Activated T-cell treated with anti-CD3 and anti-CD28 coated beads, Interleukin-2, amount 50 U/mL, for 72 hours (primary cell): Measurements from ENCODE around the gene TEAD4. TPM values are rescaled to one million over a fixed set of nuclear protein-coding genes. Genes with fewer than 3 reads are reported as not detected.

Experiments used
- ATAC-seq, 2 donors: fragments of 150-1000 bp; cut with Tn5 transposase; replicated peaks in 1 of 2; 2 replicates each; pipeline ENCODE4 v1.10.0; 2021; ENCODE audit warnings: moderate library complexity in 2 of 2, mild to moderate bottlenecking in 1 of 2
- DNase-seq, 2 donors: peaks; one replicate each; pipeline ENCODE4 v3.0.0; 2021 to 2022; ENCODE audit warnings: mixed read lengths in 1 of 2
- H3K27ac Mint-ChIP-seq: one replicate; pipeline ENCODE4 v1.8.0; 2022; ENCODE audit warnings: mild to moderate bottlenecking, moderate library complexity, mixed read lengths
- H3K27me3 Mint-ChIP-seq: one replicate; pipeline ENCODE4 v1.8.0; 2022; ENCODE audit warnings: low read depth, mixed read lengths
- H3K36me3 Mint-ChIP-seq, 2 donors: one replicate each; pipeline ENCODE4 v1.8.0; 2022; ENCODE audit warnings: mixed read lengths in 2 of 2, mild to moderate bottlenecking in 1 of 2; ENCODE audit not compliant: insufficient read depth in 2 of 2
- H3K4me1 Mint-ChIP-seq: one replicate; pipeline ENCODE4 v1.8.0; 2022; ENCODE audit warnings: low read depth, mixed read lengths
- H3K4me3 Mint-ChIP-seq, 2 donors: one replicate each; pipeline ENCODE4 v1.8.0; 2022; ENCODE audit warnings: mild to moderate bottlenecking in 2 of 2, mixed read lengths in 2 of 2, moderate library complexity in 2 of 2
- H3K9me3 Mint-ChIP-seq, 2 donors: one replicate each; pipeline ENCODE4 v1.8.0; 2022; ENCODE audit warnings: mixed read lengths in 2 of 2
- total RNA-seq, 2 donors: library from RNA; stranded (reverse); gene quantifications; one replicate each; pipeline ENCODE4 v1.2.3, GENCODE V29; 2022

The TEAD4 gene
- total RNA-seq, 2 donors from 2014 or later, result 3.5 to 3.8 TPM

- Mint-ChIP-seq H3K9me3 (no peaks in the 10 kb centered on the region), H3K4me1 (no peaks in the 10 kb centered on the region), H3K36me3 (no peaks in the 10 kb centered on the region), H3K4me3 (no peak overlapping the region), H3K27ac (no peak overlapping the region), H3K27me3 (no peaks in the 10 kb centered on the region)
- no peak for DNase-seq
- ATAC-seq, result no peak
Observed at GRCh38 chr12:3014641-3015040, 55.4 kb downstream of the TEAD4 start.

GRCh38 chr12:3015356-3015755 lies 56.2 kb downstream of the TEAD4 start:
- ATAC-seq, result no peak

GRCh38 chr12:3016191-3016590 lies 57.0 kb downstream of the TEAD4 start:
- ATAC-seq (no peak), DNase-seq (no peak)
- H3K27ac Mint-ChIP-seq, result no peak overlapping the region
- H3K4me3 Mint-ChIP-seq, result no peak overlapping the region
- H3K4me1 Mint-ChIP-seq, result no peaks in the 10 kb centered on the region
- no peaks in the 10 kb centered on the region for H3K9me3 Mint-ChIP-seq
- no peaks in the 10 kb centered on the region for H3K36me3 Mint-ChIP-seq
- no peaks in the 10 kb centered on the region for H3K27me3 Mint-ChIP-seq

More at GRCh38 chr12:3015356-3015755, 56.2 kb downstream of the TEAD4 start:
- Mint-ChIP-seq H3K27me3 (no peaks in the 10 kb centered on the region), H3K36me3 (no peaks in the 10 kb centered on the region), H3K27ac (no peak overlapping the region), H3K4me1 (no peaks in the 10 kb centered on the region), H3K9me3 (no peaks in the 10 kb centered on the region), H3K4me3 (no peak overlapping the region)
- no peak for DNase-seq

GRCh38 chr12:3017281-3017680 lies 58.1 kb downstream of the TEAD4 start:
- DNase-seq, result no peak
- Mint-ChIP-seq H3K27ac (no peak overlapping the region), H3K9me3 (no peaks in the 10 kb centered on the region), H3K27me3 (no peaks in the 10 kb centered on the region), H3K36me3 (no peaks in the 10 kb centered on the region), H3K4me1 (no peaks in the 10 kb centered on the region), H3K4me3 (no peak overlapping the region)
- no peak for ATAC-seq

DNA sequence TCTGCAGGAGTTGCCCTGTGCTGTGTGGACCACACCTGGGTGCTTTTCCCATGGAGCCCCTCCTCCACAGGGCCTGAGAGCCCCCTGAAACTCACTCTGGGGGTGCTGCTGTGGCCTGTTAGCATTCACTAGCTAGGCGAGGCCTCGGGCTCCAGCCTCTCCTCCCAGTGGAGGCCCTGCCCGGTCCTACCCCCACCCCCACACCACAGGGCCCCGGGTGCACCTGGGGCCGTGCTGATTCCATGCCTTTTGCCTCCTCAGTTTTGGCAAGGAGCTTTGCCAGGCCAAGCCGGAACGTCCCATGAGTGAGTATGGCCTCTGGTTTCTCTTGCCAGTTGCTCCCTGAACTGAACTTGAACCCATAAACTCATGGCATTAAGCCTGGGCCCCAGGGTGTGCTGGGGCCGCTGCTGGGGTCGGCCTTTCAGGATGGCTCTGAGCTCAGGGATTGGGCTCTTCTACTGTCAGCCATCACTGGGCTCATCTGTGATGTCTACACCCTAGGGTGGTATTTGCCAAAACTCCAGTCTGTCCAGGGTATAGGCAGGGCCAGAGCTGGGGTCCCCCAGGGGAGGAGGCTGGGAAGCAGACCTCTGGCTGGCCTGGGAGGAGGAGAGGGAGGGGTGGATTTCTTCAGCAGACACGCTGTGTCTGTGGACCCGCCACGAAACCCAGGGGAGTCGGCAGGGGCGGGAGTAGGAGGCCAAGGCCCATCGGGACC lies 59.2 kb downstream of the TEAD4 start:
- Mint-ChIP-seq H3K4me1 (no peaks in the 10 kb centered on the region), H3K27ac (no peak overlapping the region), H3K9me3 (no peaks in the 10 kb centered on the region), H3K27me3 (no peaks in the 10 kb centered on the region), H3K4me3 (no peak overlapping the region), H3K36me3 (no peaks in the 10 kb centered on the region)
- ATAC-seq (no peak), DNase-seq (no peak)

- no peak for ATAC-seq
Observed at GRCh38 chr12:3019005-3019680, 59.9 kb downstream of the TEAD4 start.

GRCh38 chr12:3020399-3020798 lies 61.2 kb downstream of the TEAD4 start:
- ATAC-seq, result no peak
- H3K36me3 Mint-ChIP-seq, result no peaks in the 10 kb centered on the region
- no peaks in the 10 kb centered on the region for H3K27me3 Mint-ChIP-seq
- H3K4me1 Mint-ChIP-seq, result no peaks in the 10 kb centered on the region
- H3K9me3 Mint-ChIP-seq, result no peaks in the 10 kb centered on the region
- no peak overlapping the region for H3K4me3 Mint-ChIP-seq
- no peak overlapping the region for H3K27ac Mint-ChIP-seq
- no peak for DNase-seq

More at GRCh38 chr12:3019005-3019680, 59.9 kb downstream of the TEAD4 start:
- Mint-ChIP-seq H3K27me3 (no peaks in the 10 kb centered on the region), H3K36me3 (no peaks in the 10 kb centered on the region), H3K4me1 (no peaks in the 10 kb centered on the region), H3K4me3 (no peak overlapping the region), H3K27ac (no peak overlapping the region), H3K9me3 (no peaks in the 10 kb centered on the region)
- no peak for DNase-seq

DNA sequence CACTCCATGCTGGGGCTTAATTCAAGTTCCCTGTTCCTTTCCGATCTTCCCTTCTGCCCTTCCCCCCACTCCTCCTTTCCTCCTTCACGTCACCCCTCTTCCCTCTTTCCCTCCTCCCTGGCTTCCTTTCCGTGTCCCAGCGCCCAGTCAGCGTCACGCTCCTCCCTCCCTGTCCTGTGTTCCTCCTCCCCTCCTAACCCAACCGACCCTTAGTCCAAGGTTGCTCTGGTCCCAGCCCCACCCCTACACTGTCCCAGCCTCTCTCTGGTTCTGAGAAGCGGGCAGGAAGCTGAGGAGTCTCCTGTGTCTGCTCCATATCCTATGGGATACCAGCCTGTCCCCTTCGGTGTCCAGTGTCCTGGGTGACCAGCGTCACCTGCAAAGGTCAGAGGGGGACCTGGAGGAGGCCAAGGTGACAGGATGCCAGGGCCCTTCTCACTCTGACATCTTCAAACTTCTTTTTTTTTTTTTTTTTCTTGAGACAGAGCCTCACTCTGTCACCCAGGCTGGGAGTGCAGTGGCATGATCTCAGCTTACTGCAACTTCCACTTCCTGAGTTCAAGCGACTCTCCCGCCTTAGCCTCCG lies 61.7 kb downstream of the TEAD4 start:
- Mint-ChIP-seq H3K36me3 (no peaks in the 10 kb centered on the region), H3K27ac (no peak overlapping the region), H3K4me3 (no peak overlapping the region), H3K27me3 (no peaks in the 10 kb centered on the region), H3K9me3 (no peaks in the 10 kb centered on the region), H3K4me1 (no peaks in the 10 kb centered on the region)
- DNase-seq (no peak), ATAC-seq (no peak)

DNA sequence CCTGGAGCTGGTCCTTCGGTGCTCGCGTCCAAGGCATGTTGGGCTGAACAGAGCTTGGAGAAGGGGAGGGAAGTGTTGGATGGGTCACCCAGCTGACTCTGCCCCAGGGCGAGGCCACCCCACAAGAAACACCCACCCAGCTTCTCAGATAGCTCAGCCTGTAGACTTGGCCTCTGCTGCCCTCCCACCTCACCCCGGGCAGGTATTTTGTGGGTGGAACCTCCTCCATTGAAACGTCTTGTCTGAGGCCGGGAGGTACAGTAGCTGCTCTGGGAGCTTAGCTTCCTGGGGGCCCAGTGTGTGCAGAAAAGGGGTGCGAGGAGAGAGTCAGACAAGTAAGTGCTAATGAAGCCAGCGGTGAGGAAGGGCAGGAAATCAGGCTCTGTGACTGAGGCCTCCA lies 63.2 kb downstream of the TEAD4 start:
- ATAC-seq, result no peak
- H3K4me1 Mint-ChIP-seq, result no peaks in the 10 kb centered on the region
- H3K27ac Mint-ChIP-seq, result no peak overlapping the region
- no peak for DNase-seq
- H3K27me3 Mint-ChIP-seq, result no peaks in the 10 kb centered on the region
- H3K4me3 Mint-ChIP-seq, result no peak overlapping the region
- no peaks in the 10 kb centered on the region for H3K9me3 Mint-ChIP-seq
- no peaks in the 10 kb centered on the region for H3K36me3 Mint-ChIP-seq

GRCh38 chr12:3022961-3023360 lies 63.8 kb downstream of the TEAD4 start:
- Mint-ChIP-seq H3K36me3 (no peaks in the 10 kb centered on the region), H3K27ac (no peak overlapping the region), H3K9me3 (no peaks in the 10 kb centered on the region), H3K27me3 (no peaks in the 10 kb centered on the region), H3K4me3 (no peak overlapping the region), H3K4me1 (no peaks in the 10 kb centered on the region)
- no peak for ATAC-seq
- DNase-seq, result no peak

DNA sequence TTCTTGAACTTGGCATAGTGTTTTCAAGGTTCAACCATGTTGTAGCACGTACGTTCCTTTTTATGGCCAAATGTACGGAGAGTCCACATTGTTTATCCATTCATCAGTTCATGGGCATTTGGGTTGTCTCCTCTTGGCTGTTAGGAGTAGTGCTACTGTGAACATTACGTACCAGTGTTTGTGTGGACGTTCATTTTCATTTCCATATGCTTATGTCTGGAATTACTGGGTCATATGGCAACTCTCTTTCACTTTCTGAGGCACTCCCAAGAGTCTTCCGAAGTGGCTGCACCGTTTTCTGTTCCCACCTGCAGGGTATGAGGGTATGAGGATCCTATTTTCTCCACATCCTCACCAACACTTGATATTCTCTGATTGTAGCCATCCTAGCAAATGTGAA lies 68.9 kb downstream of the TEAD4 start:
- Mint-ChIP-seq H3K4me3 (no peak overlapping the region), H3K27ac (no peak overlapping the region)
- ATAC-seq, result no peak

GRCh38 chr12:3030821-3031429 lies 71.7 kb downstream of the TEAD4 start:
- Mint-ChIP-seq H3K27ac (no peak overlapping the region), H3K4me1 (no peaks in the 10 kb centered on the region), H3K4me3 (no peak overlapping the region), H3K9me3 (no peaks in the 10 kb centered on the region), H3K27me3 (no peaks in the 10 kb centered on the region), H3K36me3 (no peaks in the 10 kb centered on the region)
- ATAC-seq (no peak), DNase-seq (no peak)

More for the DNA sequence above, 68.9 kb downstream of the TEAD4 start:
- no peaks in the 10 kb centered on the region for H3K27me3 Mint-ChIP-seq
- H3K4me1 Mint-ChIP-seq, result no peaks in the 10 kb centered on the region
- H3K36me3 Mint-ChIP-seq, result no peaks in the 10 kb centered on the region
- H3K9me3 Mint-ChIP-seq, result no peaks in the 10 kb centered on the region
- DNase-seq, result no peak

DNA sequence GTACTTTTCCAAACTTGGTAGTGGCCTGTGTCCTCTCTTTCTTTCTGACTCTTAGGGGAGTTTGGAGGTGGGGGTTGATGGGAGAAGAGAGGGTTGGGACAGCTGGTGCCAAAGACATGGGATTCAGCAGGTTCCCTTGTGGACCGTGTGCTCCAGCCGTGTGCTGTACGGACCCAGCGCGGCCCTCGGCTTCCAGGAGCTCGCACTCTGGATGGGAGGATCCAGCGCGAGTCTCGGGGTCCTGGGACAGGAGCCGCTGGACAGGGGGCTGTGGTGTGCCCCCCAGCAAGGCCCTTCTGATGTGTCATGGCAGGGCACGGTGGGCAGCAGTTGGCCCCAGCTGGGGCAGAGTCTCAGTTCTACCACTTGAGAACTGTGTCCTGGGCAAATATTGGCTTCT lies 73.0 kb downstream of the TEAD4 start:
- DNase-seq (no peak), ATAC-seq (no peak)
- Mint-ChIP-seq H3K27me3 (no peaks in the 10 kb centered on the region), H3K4me1 (no peaks in the 10 kb centered on the region), H3K36me3 (no peaks in the 10 kb centered on the region), H3K4me3 (no peak overlapping the region), H3K27ac (no peak overlapping the region), H3K9me3 (no peaks in the 10 kb centered on the region)
